WTC11 (cell line): ENCODE measurements around the gene AP5B1.

ENCODE experiments used
- CBFB ChIP-seq: sonication (generic); formaldehyde crosslinking; IDR thresholded peaks from 2 replicates; pipeline ENCODE4 v1.8.1; 2022; ENCODE audit warnings: mild to moderate bottlenecking, low read depth, missing genetic modification reagents
- CTCF ChIP-seq: fragments of 200-600 bp; IDR thresholded peaks from 2 replicates; pipeline ENCODE4 v1.8.0; 2022; ENCODE audit warnings: antibody characterized with exemption
- ELF4 ChIP-seq: sonication (generic); formaldehyde crosslinking; IDR thresholded peaks from 2 replicates; pipeline ENCODE4 v1.8.1; 2022; ENCODE audit warnings: low read depth, mild to moderate bottlenecking, moderate library complexity, missing genetic modification reagents
- IRF2 ChIP-seq: sonication (generic); formaldehyde crosslinking; IDR thresholded peaks from 2 replicates; pipeline ENCODE4 v1.8.0; 2022; ENCODE audit warnings: low read depth, missing genetic modification reagents, borderline replicate concordance
- NFYB ChIP-seq: sonication (generic); formaldehyde crosslinking; conservative IDR thresholded peaks from 2 replicates; pipeline ENCODE4 v1.8.0; 2022; ENCODE audit warnings: low read depth, missing genetic modification reagents
- RORB ChIP-seq: fragments of 250-450 bp; sonication (Bioruptor Pico); IDR thresholded peaks from 2 replicates; pipeline ENCODE4 v1.9.0; 2021; ENCODE audit warnings: mild to moderate bottlenecking
- TEAD4 ChIP-seq: sonication (generic); formaldehyde crosslinking; IDR thresholded peaks from 2 replicates; pipeline ENCODE4 v1.8.0; 2022; ENCODE audit warnings: mild to moderate bottlenecking, missing genetic modification reagents
- USF2 ChIP-seq: sonication (generic); formaldehyde crosslinking; IDR thresholded peaks from 2 replicates; pipeline ENCODE4 v1.8.1; 2023; ENCODE audit warnings: mild to moderate bottlenecking, missing genetic modification reagents, moderate library complexity
- ZNF232 ChIP-seq: sonication (generic); formaldehyde crosslinking; IDR thresholded peaks from 2 replicates; pipeline ENCODE4 v1.8.0; 2022; ENCODE audit warnings: mild to moderate bottlenecking, missing genetic modification reagents
- TF ChIP-seq, protein P1 (sequence below): sonication (generic); formaldehyde crosslinking; IDR thresholded peaks from 2 replicates; pipeline ENCODE4 v1.8.1; 2022; ENCODE audit warnings: low read depth, mild to moderate bottlenecking, moderate library complexity, missing genetic modification reagents, borderline replicate concordance
- TF ChIP-seq, protein P2 (sequence below): sonication (generic); formaldehyde crosslinking; IDR thresholded peaks from 2 replicates; pipeline ENCODE4 v1.8.0; 2022; ENCODE audit warnings: mild to moderate bottlenecking, missing genetic modification reagents

DNA sequence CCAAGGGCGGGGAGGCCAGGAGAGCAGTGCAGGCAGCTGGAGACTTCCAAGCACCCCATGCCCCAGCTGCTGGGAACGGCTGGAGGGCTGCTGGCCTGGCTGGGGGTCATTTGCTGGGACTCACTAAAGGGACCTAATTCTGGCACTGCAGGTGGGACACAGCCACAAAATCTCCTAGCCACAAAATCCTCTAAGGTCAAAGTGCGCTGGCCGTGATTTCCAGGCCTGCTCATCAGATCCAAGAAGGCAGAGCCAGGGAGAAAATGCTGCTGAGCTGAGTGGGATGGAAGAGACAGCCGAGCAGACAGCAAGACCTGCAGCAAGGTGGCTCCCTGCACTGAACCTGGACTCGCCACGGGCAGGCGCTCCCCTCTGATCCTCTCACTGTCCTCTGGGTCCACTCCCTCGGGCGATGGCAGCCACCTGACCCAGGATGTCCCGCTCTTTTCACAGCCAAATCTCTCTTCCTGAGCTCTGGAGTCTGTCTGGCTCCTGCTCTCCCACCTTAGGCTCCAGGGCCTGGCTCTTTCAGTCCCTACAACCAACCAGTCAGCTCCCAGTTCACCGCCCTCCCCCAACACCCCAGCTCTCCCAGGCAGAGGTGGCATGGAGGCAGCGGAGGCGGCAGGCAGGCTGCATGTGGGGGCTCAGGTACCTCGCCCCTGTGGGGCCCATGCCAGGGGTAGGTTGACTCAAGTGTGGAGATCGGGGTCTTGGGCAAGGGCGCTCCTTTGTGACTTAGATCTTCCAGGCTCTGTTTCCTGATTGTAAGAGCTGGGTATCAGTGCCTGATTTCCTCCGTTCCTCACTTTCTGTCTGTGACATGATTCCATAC is 20.6 kb upstream of the AP5B1 start:
- no peak for TF ChIP-seq ZNF232
- TF ChIP-seq, protein P1, sequence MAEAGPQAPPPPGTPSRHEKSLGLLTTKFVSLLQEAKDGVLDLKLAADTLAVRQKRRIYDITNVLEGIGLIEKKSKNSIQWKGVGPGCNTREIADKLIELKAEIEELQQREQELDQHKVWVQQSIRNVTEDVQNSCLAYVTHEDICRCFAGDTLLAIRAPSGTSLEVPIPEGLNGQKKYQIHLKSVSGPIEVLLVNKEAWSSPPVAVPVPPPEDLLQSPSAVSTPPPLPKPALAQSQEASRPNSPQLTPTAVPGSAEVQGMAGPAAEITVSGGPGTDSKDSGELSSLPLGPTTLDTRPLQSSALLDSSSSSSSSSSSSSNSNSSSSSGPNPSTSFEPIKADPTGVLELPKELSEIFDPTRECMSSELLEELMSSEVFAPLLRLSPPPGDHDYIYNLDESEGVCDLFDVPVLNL (CRISPR knock-in tag) = no peak
- TF ChIP-seq ELF4 = no peak
- no peak for TF ChIP-seq RORB
- no peak for TF ChIP-seq CBFB
- TF ChIP-seq CTCF = no peak
- TF ChIP-seq, protein P2, sequence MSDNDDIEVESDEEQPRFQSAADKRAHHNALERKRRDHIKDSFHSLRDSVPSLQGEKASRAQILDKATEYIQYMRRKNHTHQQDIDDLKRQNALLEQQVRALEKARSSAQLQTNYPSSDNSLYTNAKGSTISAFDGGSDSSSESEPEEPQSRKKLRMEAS = no peak
- no peak for TF ChIP-seq IRF2 (CRISPR knock-in tag)
- no peak for TF ChIP-seq NFYB
- no peak for TF ChIP-seq USF2
- no peak for TF ChIP-seq TEAD4
